Endothelial cell (in vitro differentiated cells): Measurements from ENCODE around the gene GREB1. TPM values are rescaled to one million over a fixed set of nuclear protein-coding genes. Genes with fewer than 3 reads are reported as not detected.
A peak's percentile ranks its signal among the peaks of the same experiment; 100 is the strongest.

Experiments used
- DNase-seq: peaks from one replicate; pipeline ENCODE4 v3.0.0; 2021; ENCODE audit warnings: low spot score
- H3K27ac Mint-ChIP-seq: one replicate; pipeline ENCODE4 v1.8.0; 2021; ENCODE audit warnings: mixed read lengths, inconsistent platforms; ENCODE audit not compliant: unreplicated experiment
- H3K27me3 Mint-ChIP-seq: one replicate; pipeline ENCODE4 v1.8.0; 2021; ENCODE audit warnings: mild to moderate bottlenecking, moderate library complexity, mixed read lengths, inconsistent platforms; ENCODE audit not compliant: unreplicated experiment
- H3K36me3 Mint-ChIP-seq: one replicate; pipeline ENCODE4 v1.8.0; 2021; ENCODE audit warnings: mild to moderate bottlenecking, low read depth, mixed read lengths, inconsistent platforms; ENCODE audit not compliant: unreplicated experiment
- H3K4me1 Mint-ChIP-seq: one replicate; pipeline ENCODE4 v1.8.0; 2021; ENCODE audit warnings: mild to moderate bottlenecking, mixed read lengths, inconsistent platforms; ENCODE audit not compliant: unreplicated experiment
- H3K4me3 Mint-ChIP-seq: one replicate; pipeline ENCODE4 v1.8.0; 2021; ENCODE audit warnings: mild to moderate bottlenecking, mixed read lengths, inconsistent platforms; ENCODE audit not compliant: unreplicated experiment
- H3K9me3 Mint-ChIP-seq: one replicate; pipeline ENCODE4 v1.8.0; 2021; ENCODE audit warnings: mixed read lengths, inconsistent platforms; ENCODE audit not compliant: unreplicated experiment
- CTCF ChIP-seq: fragments of 200-600 bp; sonication (generic); IDR thresholded peaks from one replicate; pipeline ENCODE4 v1.5.0; 2021; ENCODE audit warnings: antibody characterized with exemption; ENCODE audit not compliant: unreplicated experiment
- total RNA-seq: library from RNA; stranded (reverse); fragmentation: NEBNext Ultra II Directional; extraction: Animal tissue kit (Norgen Biotek cat#: 25700); gene quantifications from one replicate; pipeline ENCODE4 v1.2.1, GENCODE V29; 2021; ENCODE audit not compliant: unreplicated experiment

The GREB1 gene
- total RNA-seq, 1 donor from 2014 or later = 35.9 TPM

DNA sequence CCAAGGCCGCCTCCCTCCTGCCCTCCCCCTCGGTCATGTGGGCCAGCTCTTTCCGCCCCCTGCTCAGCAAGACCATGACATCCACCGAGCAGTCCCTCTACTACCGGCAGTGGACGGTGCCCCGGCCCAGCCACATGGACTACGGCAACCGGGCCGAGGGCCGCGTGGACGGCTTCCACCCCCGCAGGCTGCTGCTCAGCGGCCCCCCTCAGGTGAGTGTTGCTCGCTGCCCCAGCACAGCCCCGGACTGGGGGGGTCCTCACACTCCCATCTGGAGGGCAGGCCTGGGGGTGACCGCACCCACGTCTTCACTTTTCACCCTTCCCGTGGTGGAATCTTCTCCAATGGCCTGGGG, 84.8 kb downstream of the GREB1 start:
- Mint-ChIP-seq H3K27ac (no peak overlapping the region), H3K27me3 (peaks cover 6% of the 10 kb centered on the region), H3K4me1 (peaks cover 2% of the 10 kb centered on the region), H3K9me3 (no peaks in the 10 kb centered on the region), H3K4me3 (no peak overlapping the region), H3K36me3 (peaks cover 30% of the 10 kb centered on the region)
- DNase-seq = no peak
- TF ChIP-seq CTCF = no peak

GRCh38 chr2:11621410-11621809, 87.6 kb downstream of the GREB1 start:
- H3K36me3 Mint-ChIP-seq = peaks cover 41% of the 10 kb centered on the region
- no peaks in the 10 kb centered on the region for H3K9me3 Mint-ChIP-seq
- no peak overlapping the region for H3K27ac Mint-ChIP-seq
- no peak overlapping the region for H3K4me3 Mint-ChIP-seq
- TF ChIP-seq CTCF = no peak
- peaks cover 5% of the 10 kb centered on the region for H3K27me3 Mint-ChIP-seq
- DNase-seq = no peak
- peaks cover 2% of the 10 kb centered on the region for H3K4me1 Mint-ChIP-seq

GRCh38 chr2:11622611-11623010, 88.8 kb downstream of the GREB1 start:
- peaks cover 4% of the 10 kb centered on the region for H3K27me3 Mint-ChIP-seq
- no peak overlapping the region for H3K4me3 Mint-ChIP-seq
- peaks cover 43% of the 10 kb centered on the region for H3K36me3 Mint-ChIP-seq
- H3K27ac Mint-ChIP-seq = no peak overlapping the region
- no peak for TF ChIP-seq CTCF
- DNase-seq = no peak
- H3K9me3 Mint-ChIP-seq = no peaks in the 10 kb centered on the region
- H3K4me1 Mint-ChIP-seq = no peaks in the 10 kb centered on the region

DNA sequence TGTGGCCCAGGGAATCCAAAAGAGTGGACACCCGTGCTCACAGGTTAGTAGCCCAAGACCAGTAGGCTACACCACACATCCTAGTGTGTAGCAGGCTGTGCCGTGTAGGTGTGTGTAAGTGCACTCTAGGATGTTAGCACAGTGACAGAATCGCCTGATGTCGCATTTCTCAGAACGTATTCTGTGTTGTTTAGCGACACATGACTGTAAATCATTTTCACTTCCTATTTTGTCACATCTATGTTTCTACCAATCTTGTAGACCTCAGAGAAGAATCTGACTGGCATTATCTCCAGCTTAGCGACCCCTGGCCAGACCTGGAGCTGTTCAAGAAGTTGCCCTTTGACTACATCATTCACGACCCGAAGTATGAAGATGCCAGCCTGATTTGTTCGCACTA, 91.0 kb downstream of the GREB1 start:
- no peak for DNase-seq
- no peak overlapping the region for H3K4me3 Mint-ChIP-seq
- no peak for TF ChIP-seq CTCF
- no peaks in the 10 kb centered on the region for H3K4me1 Mint-ChIP-seq
- no peak overlapping the region for H3K27ac Mint-ChIP-seq
- peaks cover 7% of the 10 kb centered on the region for H3K27me3 Mint-ChIP-seq
- peaks cover 52% of the 10 kb centered on the region for H3K36me3 Mint-ChIP-seq
- H3K9me3 Mint-ChIP-seq = no peaks in the 10 kb centered on the region

- no peak for TF ChIP-seq CTCF
- Mint-ChIP-seq H3K27me3 (peaks cover 10% of the 10 kb centered on the region), H3K27ac (no peak overlapping the region), H3K4me3 (peak overlapping the region; percentile 52), H3K36me3 (peaks cover 57% of the 10 kb centered on the region), H3K9me3 (no peaks in the 10 kb centered on the region), H3K4me1 (no peaks in the 10 kb centered on the region)
- DNase-seq = no peak
These were observed 91.8 kb downstream of the GREB1 start for GRCh38 chr2:11625671-11626070.
